ENCODE results near the gene HGFAC.

The HGFAC gene

GRCh38 chr4:3423952-3424351, 17.8 kb upstream of the HGFAC start:
- H3K4me1 ChIP-seq (ENCODE audit: control insufficient read depth in 5 of 5, insufficient read depth in 5 of 5, low read length in 5 of 5): no peaks in the 10 kb centered on the region
- no peak overlapping the region for H3K9ac ChIP-seq (ENCODE audit: low read length in 5 of 5)
- H3K4me3 ChIP-seq (ENCODE audit: low read depth in 1 of 5, low read length in 5 of 5): no peak overlapping the region
- H3K27ac ChIP-seq (ENCODE audit: low read depth, low read length): no peak overlapping the region
- no peaks in the 10 kb centered on the region for H3K27me3 ChIP-seq (ENCODE audit: control insufficient read depth in 5 of 5, insufficient read depth in 4 of 5, low read length in 5 of 5)
- no peaks in the 10 kb centered on the region for H3K9me3 ChIP-seq (ENCODE audit: control insufficient read depth in 5 of 5, low read length in 5 of 5)
- peaks cover 0 to 81% (median 64%) of the 10 kb centered on the region in 5 donors for H3K36me3 ChIP-seq (ENCODE audit: control insufficient read depth in 5 of 5, insufficient read depth in 5 of 5, low read length in 5 of 5)

GRCh38 chr4:3424522-3425095, 17.2 kb upstream of the HGFAC start:
- H3K9ac ChIP-seq (ENCODE audit: low read length in 5 of 5): no peak overlapping the region
- no peaks in the 10 kb centered on the region for H3K4me1 ChIP-seq (ENCODE audit: control insufficient read depth in 5 of 5, insufficient read depth in 5 of 5, low read length in 5 of 5)
- H3K27ac ChIP-seq (ENCODE audit: low read depth, low read length): no peak overlapping the region
- no peak overlapping the region for H3K4me3 ChIP-seq (ENCODE audit: low read depth in 1 of 5, low read length in 5 of 5)
- no peaks in the 10 kb centered on the region for H3K27me3 ChIP-seq (ENCODE audit: control insufficient read depth in 5 of 5, insufficient read depth in 4 of 5, low read length in 5 of 5)
- no peaks in the 10 kb centered on the region for H3K9me3 ChIP-seq (ENCODE audit: control insufficient read depth in 5 of 5, low read length in 5 of 5)
- peaks cover 0 to 84% (median 68%) of the 10 kb centered on the region in 5 donors for H3K36me3 ChIP-seq (ENCODE audit: control insufficient read depth in 5 of 5, insufficient read depth in 5 of 5, low read length in 5 of 5)

- Histone ChIP-seq H3K27ac (ENCODE audit: low read depth, low read length) (no peak overlapping the region), H3K4me3 (ENCODE audit: low read depth in 1 of 5, low read length in 5 of 5) (no peak overlapping the region), H3K4me1 (ENCODE audit: control insufficient read depth in 5 of 5, insufficient read depth in 5 of 5, low read length in 5 of 5) (no peaks in the 10 kb centered on the region), H3K9me3 (ENCODE audit: control insufficient read depth in 5 of 5, low read length in 5 of 5) (no peaks in the 10 kb centered on the region), H3K9ac (ENCODE audit: low read length in 5 of 5) (no peak overlapping the region), H3K27me3 (ENCODE audit: control insufficient read depth in 5 of 5, insufficient read depth in 4 of 5, low read length in 5 of 5) (no peaks in the 10 kb centered on the region), H3K36me3 (ENCODE audit: control insufficient read depth in 5 of 5, insufficient read depth in 5 of 5, low read length in 5 of 5) (peaks cover 0 to 88% (median 74%) of the 10 kb centered on the region in 5 donors)
Measured at GRCh38 chr4:3426465-3427133, 15.2 kb upstream of the HGFAC start.

GRCh38 chr4:3427134-3427476, 14.7 kb upstream of the HGFAC start:
- no peaks in the 10 kb centered on the region for H3K4me1 ChIP-seq (ENCODE audit: control insufficient read depth in 5 of 5, insufficient read depth in 5 of 5, low read length in 5 of 5)
- no peak overlapping the region for H3K27ac ChIP-seq (ENCODE audit: low read depth, low read length)
- H3K27me3 ChIP-seq (ENCODE audit: control insufficient read depth in 5 of 5, insufficient read depth in 4 of 5, low read length in 5 of 5): no peaks in the 10 kb centered on the region
- no peak overlapping the region for H3K9ac ChIP-seq (ENCODE audit: low read length in 5 of 5)
- H3K36me3 ChIP-seq (ENCODE audit: control insufficient read depth in 5 of 5, insufficient read depth in 5 of 5, low read length in 5 of 5): peaks cover 0 to 87% (median 76%) of the 10 kb centered on the region in 5 donors
- H3K4me3 ChIP-seq (ENCODE audit: low read depth in 1 of 5, low read length in 5 of 5): no peak overlapping the region
- H3K9me3 ChIP-seq (ENCODE audit: control insufficient read depth in 5 of 5, low read length in 5 of 5): no peaks in the 10 kb centered on the region

GRCh38 chr4:3427706-3428446, 13.9 kb upstream of the HGFAC start:
- H3K9ac ChIP-seq (ENCODE audit: low read length in 5 of 5): no peak overlapping the region
- no peaks in the 10 kb centered on the region for H3K9me3 ChIP-seq (ENCODE audit: control insufficient read depth in 5 of 5, low read length in 5 of 5)
- H3K36me3 ChIP-seq (ENCODE audit: control insufficient read depth in 5 of 5, insufficient read depth in 5 of 5, low read length in 5 of 5): peaks cover 0 to 86% (median 69%) of the 10 kb centered on the region in 5 donors
- H3K4me3 ChIP-seq (ENCODE audit: low read depth in 1 of 5, low read length in 5 of 5): no peak overlapping the region
- H3K27me3 ChIP-seq (ENCODE audit: control insufficient read depth in 5 of 5, insufficient read depth in 4 of 5, low read length in 5 of 5): no peaks in the 10 kb centered on the region
- H3K27ac ChIP-seq (ENCODE audit: low read depth, low read length): no peak overlapping the region
- H3K4me1 ChIP-seq (ENCODE audit: control insufficient read depth in 5 of 5, insufficient read depth in 5 of 5, low read length in 5 of 5): no peaks in the 10 kb centered on the region

GRCh38 chr4:3429651-3430050, 12.1 kb upstream of the HGFAC start:
- peaks cover 0 to 78% (median 59%) of the 10 kb centered on the region in 5 donors for H3K36me3 ChIP-seq (ENCODE audit: control insufficient read depth in 5 of 5, insufficient read depth in 5 of 5, low read length in 5 of 5)
- no peak overlapping the region for H3K4me3 ChIP-seq (ENCODE audit: low read depth in 1 of 5, low read length in 5 of 5)

GRCh38 chr4:3430524-3430923, 11.2 kb upstream of the HGFAC start:
- Histone ChIP-seq H3K9ac (ENCODE audit: low read length in 5 of 5) (no peak overlapping the region), H3K27me3 (ENCODE audit: control insufficient read depth in 5 of 5, insufficient read depth in 4 of 5, low read length in 5 of 5) (no peaks in the 10 kb centered on the region), H3K4me1 (ENCODE audit: control insufficient read depth in 5 of 5, insufficient read depth in 5 of 5, low read length in 5 of 5) (no peaks in the 10 kb centered on the region), H3K27ac (ENCODE audit: low read depth, low read length) (no peak overlapping the region), H3K9me3 (ENCODE audit: control insufficient read depth in 5 of 5, low read length in 5 of 5) (no peaks in the 10 kb centered on the region), H3K4me3 (ENCODE audit: low read depth in 1 of 5, low read length in 5 of 5) (no peak overlapping the region), H3K36me3 (ENCODE audit: control insufficient read depth in 5 of 5, insufficient read depth in 5 of 5, low read length in 5 of 5) (peaks cover 0 to 72% (median 53%) of the 10 kb centered on the region in 5 donors)

More at GRCh38 chr4:3429651-3430050, 12.1 kb upstream of the HGFAC start:
- no peaks in the 10 kb centered on the region for H3K9me3 ChIP-seq (ENCODE audit: control insufficient read depth in 5 of 5, low read length in 5 of 5)
- no peak overlapping the region for H3K27ac ChIP-seq (ENCODE audit: low read depth, low read length)
- no peaks in the 10 kb centered on the region for H3K27me3 ChIP-seq (ENCODE audit: control insufficient read depth in 5 of 5, insufficient read depth in 4 of 5, low read length in 5 of 5)
- H3K4me1 ChIP-seq (ENCODE audit: control insufficient read depth in 5 of 5, insufficient read depth in 5 of 5, low read length in 5 of 5): no peaks in the 10 kb centered on the region
- no peak overlapping the region for H3K9ac ChIP-seq (ENCODE audit: low read length in 5 of 5)

- no peaks in the 10 kb centered on the region for H3K9me3 ChIP-seq (ENCODE audit: control insufficient read depth in 5 of 5, low read length in 5 of 5)
- H3K4me1 ChIP-seq (ENCODE audit: control insufficient read depth in 5 of 5, insufficient read depth in 5 of 5, low read length in 5 of 5): no peaks in the 10 kb centered on the region
- no peak overlapping the region for H3K27ac ChIP-seq (ENCODE audit: low read depth, low read length)
- H3K4me3 ChIP-seq (ENCODE audit: low read depth in 1 of 5, low read length in 5 of 5): no peak overlapping the region
- H3K36me3 ChIP-seq (ENCODE audit: control insufficient read depth in 5 of 5, insufficient read depth in 5 of 5, low read length in 5 of 5): peaks cover 0 to 68% (median 52%) of the 10 kb centered on the region in 5 donors
- H3K27me3 ChIP-seq (ENCODE audit: control insufficient read depth in 5 of 5, insufficient read depth in 4 of 5, low read length in 5 of 5): no peaks in the 10 kb centered on the region
- no peak overlapping the region for H3K9ac ChIP-seq (ENCODE audit: low read length in 5 of 5)
Measured at GRCh38 chr4:3431446-3431993, 10.2 kb upstream of the HGFAC start.

- H3K27me3 ChIP-seq (ENCODE audit: control insufficient read depth in 5 of 5, insufficient read depth in 4 of 5, low read length in 5 of 5): no peaks in the 10 kb centered on the region
- H3K4me3 ChIP-seq (ENCODE audit: low read depth in 1 of 5, low read length in 5 of 5): no peak overlapping the region
- no peaks in the 10 kb centered on the region for H3K9me3 ChIP-seq (ENCODE audit: control insufficient read depth in 5 of 5, low read length in 5 of 5)
- peaks cover 0 to 2% (median 0%) of the 10 kb centered on the region in 5 donors for H3K4me1 ChIP-seq (ENCODE audit: control insufficient read depth in 5 of 5, insufficient read depth in 5 of 5, low read length in 5 of 5)
- H3K9ac ChIP-seq (ENCODE audit: low read length in 5 of 5): no peak overlapping the region
- no peak overlapping the region for H3K27ac ChIP-seq (ENCODE audit: low read depth, low read length)
- peaks cover 0 to 60% (median 45%) of the 10 kb centered on the region in 5 donors for H3K36me3 ChIP-seq (ENCODE audit: control insufficient read depth in 5 of 5, insufficient read depth in 5 of 5, low read length in 5 of 5)
Measured at GRCh38 chr4:3432381-3432790, 9.4 kb upstream of the HGFAC start.

Data from subcutaneous abdominal adipose tissue (tissue), 5 donors.